C1 segment of cervical spinal cord (tissue), 14 donors: ENCODE data around the gene KIAA1671.
A peak's percentile ranks its signal among the peaks of the same experiment; 100 is the strongest.

Experiments
- DNase-seq, 14 donors: peaks; one replicate each; lab custom pipeline; 2025; lab: John Stamatoyannopoulos, UW

The KIAA1671 gene

DNA sequence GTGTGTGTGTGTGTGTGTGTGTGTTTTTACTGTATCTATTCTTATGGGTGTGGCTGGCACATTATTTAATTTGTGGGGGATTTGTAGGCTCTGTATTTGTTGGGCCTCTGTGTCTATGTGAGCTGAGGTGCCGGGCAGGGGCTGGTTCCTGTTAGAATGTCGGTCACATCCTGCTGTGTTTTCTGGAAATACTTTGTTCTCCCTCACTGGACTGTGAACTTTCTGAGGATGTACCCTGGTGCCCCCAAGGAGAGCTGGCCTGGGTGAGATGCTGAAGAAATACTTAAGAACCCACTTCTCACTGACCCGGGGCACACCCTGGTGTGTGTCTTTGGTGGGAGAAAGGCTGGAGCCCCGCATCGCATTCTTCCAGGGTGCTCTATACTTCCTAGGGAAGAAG lies 28.6 kb downstream of the KIAA1671 start:
- DNase-seq = no peak

DNA sequence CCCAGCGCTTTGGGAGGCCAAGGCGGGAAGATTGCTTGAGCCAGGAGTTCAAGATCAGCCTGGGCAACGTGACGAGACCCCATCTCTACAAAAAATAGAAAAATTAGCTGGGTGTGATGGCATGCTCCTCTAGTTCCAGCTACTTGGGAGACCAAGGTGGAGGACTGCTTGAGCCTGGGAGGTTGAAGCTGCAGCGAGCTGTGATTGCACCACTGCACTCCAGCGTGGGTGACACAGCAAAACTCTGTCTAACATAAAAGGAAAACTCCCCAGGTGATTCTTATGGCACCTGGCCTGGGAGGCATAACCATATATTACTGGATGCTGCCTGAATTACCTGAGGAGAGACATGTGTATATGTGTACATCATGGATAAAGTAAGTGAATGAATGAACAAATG lies 29.1 kb downstream of the KIAA1671 start:
- no peak for DNase-seq

DNA sequence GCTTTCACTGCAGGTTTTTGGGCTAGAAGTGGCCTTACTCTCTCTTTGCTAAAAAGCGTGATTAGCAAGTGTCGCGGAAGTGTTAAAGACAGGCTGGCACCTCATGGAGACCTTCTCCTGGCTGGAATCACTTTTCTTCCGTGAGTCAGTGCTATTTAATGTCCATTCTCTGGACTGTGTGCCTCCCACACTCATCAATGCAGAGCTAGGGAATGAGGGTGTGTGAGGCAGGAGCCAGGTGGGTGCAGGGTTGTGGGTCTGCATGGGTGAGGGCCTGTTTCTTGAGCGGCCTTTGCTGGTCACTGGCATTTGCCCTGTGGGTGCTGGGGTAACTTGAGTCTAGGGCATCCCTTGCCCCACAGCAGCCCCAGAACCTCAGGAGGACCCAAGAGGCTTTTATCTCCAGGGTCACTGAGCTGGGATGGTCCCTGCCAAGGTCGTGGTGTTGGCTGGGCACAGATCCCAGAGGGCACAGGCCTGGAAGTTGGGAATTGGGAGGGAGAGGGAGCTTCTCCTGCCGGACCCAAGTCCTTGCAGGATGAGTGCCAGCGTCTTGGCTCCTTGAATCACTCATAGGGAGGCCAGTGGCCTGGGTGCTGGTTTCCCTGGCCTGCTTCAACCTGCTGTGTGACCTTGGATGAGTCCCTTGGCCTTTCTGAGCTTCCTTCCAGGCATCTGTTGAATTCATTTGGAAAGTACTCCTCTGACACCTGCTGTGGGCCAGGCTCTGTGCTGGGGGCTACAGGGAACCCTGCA lies 30.0 kb downstream of the KIAA1671 start:
- peak in 1 of 14 donors; percentile 11 for DNase-seq

DNA sequence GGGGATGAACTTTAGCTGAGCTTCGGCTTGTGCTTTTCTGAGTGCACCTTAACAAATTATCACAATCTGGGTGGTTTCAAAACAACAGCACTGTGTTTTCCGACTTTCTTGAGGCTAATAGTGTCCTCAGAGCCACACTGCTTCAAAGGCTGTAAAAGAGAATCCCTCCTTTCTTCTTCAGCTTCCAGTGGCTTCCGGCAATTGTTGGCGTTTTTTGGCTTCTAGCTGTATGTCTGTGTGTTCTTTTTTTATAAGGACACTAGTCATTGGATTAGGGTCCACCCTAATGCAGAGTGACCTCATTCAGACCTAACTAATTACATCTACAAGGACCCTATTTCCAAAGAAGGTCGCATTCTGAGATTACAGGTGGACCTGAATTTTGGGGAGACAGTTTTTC lies 30.6 kb downstream of the KIAA1671 start:
- DNase-seq = no peak

DNA sequence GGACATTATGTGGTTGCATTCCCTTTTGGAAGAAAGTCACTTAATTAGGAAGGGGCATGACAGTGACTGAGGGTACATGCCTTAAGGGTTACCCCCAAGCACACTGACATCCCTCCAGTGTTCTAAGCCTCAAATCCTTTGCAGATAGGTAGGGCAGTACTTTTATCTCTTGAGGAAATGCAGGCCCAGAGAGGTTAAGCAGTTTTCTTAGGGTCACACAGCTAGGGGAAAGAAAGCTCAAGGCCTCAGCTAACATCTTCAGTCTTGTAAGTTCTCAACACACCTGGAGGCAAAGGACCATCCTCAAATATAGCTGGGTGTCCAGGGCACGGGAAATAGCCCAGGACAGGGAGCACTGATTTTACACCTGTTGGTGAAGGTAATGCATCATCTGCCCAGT lies 31.6 kb downstream of the KIAA1671 start:
- DNase-seq = no peak

DNA sequence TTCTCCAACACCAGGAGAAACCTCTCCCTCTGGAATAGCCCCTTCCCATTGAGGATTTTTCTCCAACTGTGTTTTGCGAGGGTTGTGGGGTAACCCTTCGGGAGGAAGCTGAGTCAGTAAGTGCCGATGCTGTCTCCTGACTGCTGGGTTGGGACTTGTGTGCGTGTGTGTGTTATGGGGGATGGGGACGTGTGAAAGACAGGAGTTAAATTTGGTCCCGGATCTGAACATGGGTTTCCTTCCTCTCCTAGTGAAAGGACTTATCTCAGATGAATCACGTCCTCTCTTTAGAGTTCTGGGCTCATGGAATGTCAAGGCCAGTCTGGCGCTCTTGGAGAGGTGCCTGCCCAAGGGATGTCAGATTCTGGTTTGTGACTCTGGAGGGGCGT lies 33.3 kb downstream of the KIAA1671 start:
- DNase-seq = no peak

DNA sequence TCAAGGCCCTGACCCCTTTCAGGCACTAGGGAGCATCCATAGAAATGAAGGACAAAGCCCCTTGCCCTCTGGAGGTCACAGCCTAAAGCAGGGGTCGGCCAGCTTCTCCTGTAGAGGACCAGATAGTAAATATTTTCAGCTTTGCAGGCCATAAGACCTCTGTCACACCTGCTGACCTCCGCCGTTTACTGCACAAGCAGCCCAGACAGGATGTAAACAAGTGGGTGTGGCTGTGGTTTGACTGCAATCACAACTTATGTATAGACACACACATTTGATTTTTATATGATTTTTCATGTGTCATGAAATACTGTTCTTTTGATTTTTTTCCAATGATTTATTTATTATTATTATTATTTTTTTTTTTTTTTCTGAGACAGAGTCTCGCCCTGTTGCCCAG lies 34.3 kb downstream of the KIAA1671 start:
- no peak for DNase-seq

DNA sequence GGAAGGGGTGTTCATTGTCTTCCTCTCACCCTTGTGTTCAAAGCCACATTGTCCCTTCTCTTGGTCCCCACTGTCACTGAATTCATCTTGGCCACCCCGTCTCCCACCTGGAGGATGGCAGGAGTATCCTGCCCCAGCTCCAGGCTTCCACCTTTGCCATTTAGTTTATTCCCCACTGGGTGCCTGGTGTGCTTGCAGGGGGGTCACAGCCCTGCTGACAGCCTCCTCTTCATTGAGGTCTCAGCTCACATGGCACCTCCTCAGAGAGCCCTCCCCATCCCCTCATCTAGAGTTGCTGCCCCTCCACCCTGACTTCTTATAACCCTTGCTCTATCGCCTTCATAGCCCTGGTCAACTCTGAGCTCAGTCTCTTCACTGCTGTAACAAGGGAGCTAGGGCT lies 36.6 kb downstream of the KIAA1671 start:
- DNase-seq = no peak

DNA sequence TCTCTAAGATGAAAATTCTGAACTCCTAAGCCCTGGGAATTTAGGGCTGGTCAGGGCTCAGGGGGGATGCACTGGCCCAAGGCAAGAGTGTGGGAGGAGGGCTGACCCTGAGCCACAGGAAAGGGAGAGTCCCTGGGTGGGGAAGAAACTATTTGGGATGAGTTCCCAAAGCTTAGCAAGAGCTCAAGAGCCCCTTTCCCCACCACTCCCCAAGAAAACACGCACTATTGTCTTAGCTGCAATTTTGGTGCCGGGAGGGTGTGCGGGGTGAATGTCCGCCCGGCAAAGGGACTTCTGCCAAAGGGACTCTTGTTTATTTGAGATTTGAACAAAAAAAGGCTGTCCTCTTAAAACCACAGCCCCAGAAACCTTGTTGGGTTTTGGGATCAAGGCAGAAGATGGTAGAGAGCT lies 37.0 kb downstream of the KIAA1671 start:
- DNase-seq = peak in 2 of 14 donors; percentile 26 to 30

DNA sequence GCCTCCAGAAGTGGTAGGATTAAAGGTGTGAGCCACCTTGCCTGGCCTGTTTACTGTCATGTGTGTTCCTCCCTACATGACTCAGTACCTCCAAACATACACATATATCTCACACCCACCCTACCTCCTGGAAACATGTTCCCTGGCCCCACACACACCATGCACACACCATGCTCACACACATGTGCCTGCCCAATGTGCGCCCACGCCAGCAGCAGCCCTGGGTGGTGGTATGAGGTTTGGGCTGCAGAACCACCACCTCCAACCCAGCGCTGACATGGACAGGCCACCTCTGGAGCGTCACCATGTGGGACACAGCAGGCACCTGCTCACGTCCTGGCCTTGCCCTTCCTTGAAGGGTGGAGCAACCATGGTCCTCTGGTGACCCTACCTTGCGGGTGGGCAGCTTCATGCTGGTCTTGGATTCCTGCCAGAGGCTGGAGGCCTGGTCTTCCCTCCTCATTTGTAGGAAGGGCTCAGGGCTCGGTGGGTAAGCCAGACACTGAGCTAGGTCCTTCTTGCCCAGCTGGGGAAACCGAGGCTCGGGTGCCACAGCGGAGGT lies 37.9 kb downstream of the KIAA1671 start:
- no peak for DNase-seq

DNA sequence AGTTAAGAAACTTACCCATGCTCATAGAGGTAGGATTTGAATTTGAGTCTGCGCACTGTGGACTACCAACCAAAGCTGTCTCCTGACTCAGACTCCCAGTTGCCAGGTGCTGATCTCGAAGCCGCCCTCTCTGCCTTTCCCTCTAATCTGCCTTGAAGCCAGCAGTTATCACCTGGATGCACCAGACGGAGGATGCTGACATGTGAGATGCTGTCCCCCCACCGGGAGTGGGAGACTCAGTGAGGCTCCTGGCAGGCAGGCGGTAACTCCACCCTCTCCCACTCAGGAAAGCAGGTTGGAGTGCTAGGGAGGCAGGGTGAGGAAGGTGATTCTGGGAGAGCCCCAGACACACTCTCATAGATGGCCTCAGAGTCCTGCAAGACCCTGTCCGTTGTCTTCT lies 40.4 kb downstream of the KIAA1671 start:
- no peak for DNase-seq

DNA sequence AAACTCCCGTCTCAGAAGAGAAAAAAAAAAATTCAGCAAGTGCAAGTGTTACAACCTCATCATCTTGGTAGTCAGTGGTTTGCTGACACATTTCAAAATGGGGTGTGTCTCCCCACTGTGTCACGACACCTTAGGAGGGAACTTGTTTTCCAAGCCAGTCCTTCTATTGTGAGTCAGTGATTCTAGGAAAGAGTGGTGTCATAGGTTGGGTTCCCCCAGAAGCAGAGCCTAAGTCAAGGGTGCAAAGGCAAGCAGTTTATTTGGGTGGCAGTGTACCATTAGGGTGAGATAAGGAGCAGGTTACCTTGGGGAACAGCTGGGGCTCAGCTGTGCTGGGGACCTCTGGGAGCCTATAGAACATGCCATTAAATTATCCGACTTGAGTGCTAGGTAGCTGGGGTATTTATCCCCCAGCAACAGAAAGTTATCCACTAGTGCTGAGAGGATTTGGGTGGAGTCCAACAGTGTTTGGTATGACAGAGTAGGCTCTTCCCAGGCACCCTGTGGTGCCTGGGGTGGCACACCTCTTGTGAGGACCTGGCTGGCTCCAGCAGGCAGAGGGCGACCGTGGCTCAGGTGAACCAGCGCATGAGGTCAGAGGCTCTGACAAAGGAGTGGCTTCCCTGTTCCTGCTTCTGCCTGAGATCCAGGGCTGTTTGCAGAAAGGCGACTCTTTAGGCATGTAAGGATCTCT lies 41.7 kb downstream of the KIAA1671 start:
- no peak for DNase-seq

DNA sequence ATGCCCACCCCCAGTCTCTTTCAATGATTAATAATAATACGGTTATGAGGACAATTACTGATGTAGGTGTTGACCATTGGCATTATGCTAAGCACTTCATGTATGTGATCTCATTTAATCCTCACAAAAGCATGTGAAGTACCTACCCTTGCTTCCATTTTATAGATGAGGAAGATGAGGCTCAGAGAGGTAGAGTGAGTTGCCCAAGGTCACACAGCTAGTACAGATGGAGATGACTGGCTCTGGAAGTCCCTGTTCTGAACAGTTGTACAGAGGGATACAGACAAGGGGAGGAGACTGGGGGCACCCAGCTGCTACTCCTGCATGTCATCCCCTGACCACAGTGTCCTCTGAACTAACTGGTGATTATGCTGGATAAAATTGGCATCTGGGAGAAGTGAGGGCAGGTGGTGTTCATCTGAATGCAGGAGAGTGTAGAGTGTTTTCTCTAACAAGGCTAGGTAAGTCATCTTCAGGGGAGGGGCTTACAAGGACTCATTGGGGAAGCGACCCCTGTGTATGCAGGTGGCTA lies 43.2 kb downstream of the KIAA1671 start:
- no peak for DNase-seq

DNA sequence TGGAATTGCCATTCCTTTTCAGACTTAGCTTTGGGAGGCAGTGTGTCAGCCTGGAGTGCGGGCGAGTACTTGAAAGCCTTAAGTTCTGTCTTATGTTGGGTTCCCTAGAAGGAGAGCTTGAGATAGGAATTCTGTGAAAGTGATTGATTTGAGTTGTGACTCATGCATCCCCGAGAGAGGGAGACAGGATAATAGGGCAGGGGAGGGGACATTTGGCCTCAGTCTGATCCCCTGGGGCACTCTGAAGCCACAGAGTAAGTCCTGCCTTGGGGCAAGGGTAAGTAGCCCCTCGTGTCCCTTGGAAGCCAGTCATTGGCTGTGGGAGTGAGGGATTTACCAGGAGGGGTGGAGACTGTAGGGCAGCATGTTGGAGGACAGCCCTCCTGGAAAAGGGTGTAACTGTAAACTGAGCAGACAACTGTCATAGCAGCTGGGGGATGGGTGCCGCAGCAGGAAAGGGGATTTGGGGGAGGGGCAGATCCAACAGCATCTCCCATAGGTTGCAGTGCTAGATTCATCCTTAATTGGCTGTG lies 44.0 kb downstream of the KIAA1671 start:
- DNase-seq = no peak

DNA sequence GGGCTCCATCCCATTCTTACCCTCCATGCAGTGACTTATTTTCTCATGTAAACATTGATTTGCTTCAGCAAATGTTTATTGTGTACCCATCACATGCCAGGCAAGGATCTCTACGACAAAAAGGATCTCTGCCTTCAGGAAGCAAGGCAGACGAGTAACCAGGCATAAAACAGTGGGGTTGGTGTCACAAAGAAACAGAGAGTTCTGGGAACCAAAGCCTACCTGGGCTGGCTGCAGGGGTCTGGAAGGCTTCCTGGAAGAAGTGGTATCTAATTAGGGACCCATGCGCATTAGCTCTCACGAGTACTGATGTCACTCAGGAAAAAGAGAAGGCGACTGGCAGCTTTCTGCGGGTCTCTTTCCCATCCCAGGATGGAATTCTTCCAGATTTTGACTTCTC lies 44.5 kb downstream of the KIAA1671 start:
- DNase-seq = no peak

DNA sequence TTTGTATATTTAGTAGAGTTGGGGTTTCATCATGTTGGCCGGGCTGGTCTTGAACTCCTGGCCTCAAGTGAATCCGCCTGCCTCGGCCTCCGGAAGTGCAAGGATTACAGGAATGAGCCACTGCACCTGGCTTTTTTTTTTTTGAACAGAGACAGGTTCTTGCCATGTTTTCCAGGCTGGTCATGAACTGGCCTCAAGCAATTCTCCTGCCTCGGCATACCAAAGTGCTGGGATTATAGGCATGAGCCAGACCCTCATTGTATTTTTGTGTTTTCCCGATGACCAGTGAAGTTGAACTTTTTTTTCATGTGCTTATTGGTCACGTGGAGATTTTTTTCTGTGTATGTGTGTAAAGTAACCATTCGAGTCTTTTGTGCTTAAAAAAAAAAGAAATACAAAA lies 48.2 kb downstream of the KIAA1671 start:
- DNase-seq = no peak

DNA sequence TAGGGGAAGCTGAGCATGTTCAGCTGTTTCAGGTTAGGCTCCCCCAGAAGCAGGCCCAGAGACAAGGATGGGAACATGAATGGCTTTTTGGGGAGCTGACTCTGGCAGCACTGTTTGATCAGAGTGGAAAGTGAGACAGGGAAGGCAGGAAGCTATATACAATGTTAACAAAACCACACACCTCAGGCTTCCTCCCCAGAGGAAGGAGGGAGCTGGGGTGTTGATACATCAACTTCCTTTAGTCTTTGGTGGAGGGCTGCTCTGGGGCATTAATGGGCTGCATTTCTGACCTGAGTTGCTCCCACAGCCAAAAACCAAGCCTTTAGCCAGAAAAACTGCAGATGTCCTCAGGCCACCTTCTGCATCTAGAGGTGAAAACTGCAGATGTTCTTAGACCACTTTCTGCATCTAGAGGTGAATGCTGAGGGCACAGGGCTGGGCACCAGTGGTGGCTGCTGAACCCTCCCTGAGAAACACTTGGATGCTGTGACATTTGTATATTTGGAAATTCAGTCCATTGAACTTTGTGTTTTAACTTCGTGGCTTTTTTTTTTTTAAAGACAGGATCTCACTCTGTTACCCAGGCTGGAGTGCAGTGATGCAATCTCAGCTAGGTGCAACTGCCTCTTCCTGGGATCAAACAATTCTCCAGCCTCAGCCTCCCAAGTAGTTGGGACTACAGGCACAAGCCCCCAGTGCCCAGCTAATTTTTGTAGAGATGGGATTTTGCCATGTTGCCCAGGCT lies 49.9 kb downstream of the KIAA1671 start:
- no peak for DNase-seq

DNA sequence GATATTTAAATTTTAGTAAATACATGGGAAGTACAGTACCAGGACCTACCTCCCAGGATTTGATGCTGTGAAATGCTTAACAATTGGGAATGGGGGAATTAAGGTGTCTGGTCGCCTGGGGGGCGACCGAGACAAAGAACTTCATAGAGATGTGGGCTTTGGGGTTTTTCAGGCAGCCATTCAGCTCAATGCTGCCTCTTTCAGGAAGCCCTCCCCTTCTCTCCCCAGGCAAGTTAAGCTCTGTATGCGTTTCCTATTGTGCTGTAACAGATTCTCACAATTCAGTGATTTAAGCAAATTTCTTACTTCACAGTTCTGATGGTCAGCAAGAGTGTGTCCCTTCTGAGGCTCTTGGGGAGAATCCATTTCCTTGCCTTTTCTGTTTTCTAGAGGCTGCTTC lies 53.8 kb downstream of the KIAA1671 start:
- DNase-seq = no peak

DNA sequence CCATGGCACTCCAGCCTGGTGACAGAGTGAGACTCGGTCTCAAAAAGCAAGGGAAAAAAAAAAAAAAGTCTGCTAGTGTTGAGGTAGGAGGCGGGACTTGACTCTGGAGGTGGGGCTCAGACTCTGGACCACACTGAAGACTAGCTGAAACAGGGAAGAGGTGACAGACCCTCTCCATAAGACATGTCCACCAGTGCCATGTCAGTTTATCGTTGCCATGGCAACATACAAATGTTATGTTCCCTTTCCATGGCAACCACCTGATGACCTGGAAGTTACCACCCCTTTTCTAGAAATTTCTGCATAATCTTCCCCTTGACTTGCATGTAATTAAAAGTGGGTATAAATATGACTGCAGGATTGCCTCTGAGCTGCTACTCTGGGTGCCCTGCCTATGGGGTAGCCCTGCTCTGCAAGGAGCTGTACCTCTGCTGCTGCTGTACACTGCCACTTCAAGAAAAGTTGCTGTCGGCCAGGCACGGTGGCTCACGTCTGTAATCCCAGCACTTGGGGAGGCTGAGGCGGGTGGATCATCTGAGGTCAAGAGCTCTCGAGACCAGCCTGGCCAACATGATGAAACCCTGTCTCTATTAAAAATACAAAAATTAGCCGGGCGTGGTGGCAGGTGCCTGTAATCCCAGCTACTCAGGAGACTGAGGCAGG lies 55.1 kb downstream of the KIAA1671 start:
- no peak for DNase-seq

DNA sequence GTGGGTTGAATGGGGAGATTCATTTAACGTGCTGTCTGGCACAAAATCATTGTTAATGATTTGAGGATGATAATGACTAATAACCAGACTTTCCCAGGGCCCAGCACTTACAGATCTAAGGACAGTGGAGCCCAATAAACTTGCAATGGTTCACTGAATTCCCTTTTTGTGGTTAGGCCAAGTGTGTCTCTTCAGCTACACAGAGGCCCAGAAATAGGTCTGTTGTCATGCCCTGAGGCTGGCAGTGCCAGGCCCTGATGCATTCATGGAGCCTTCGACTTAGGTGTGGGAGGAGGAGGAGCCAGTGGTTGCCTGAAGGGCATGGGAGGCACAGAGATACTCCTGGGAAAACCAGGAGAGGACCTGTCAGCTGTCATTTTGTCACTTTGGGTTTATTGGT lies 56.1 kb downstream of the KIAA1671 start:
- DNase-seq = peak in 1 of 14 donors; percentile 17

DNA sequence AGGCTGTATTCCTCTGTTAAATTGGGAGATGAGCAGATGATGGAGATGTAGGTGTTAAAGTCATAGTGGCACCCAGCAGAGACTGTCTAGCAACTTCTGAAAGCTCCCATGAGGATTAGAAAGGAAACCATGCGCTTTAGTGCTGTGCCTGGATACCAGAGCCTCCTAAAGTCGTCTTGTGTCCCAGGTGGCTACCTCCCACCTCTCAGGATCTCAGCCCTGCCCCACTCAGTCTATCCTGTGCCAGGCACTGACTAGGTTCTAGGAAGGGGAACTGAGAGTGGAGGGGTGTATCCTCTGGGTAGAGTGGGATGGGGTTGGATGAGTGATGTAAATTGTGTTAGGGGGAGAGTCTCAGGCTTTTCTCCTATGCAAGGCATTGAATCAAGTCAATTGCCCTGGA lies 60.2 kb downstream of the KIAA1671 start:
- no peak for DNase-seq
